HEK293 (cell line): ENCODE results near the gene ZNF365.

Experiments
- CTCF ChIA-PET: fragments of 350-600 bp; formaldehyde crosslinking; extraction: SDS; loops from one replicate; lab custom pipeline; 2021; ENCODE audit warnings: antibody characterized with exemption; lab: Yijun Ruan, JAX
- POLR2A ChIA-PET: fragments of 300-600 bp; formaldehyde crosslinking; extraction: SDS; loops from one replicate; lab custom pipeline; 2020; ENCODE audit warnings: antibody characterized with exemption, inconsistent platforms; lab: Yijun Ruan, JAX
- H3K27ac ChIP-seq: fragments of 200-500 bp; sonication (Bioruptor generic); 2 replicates; pipeline ENCODE4 v1.5.1; 2014; ENCODE audit warnings: low read depth, low read length, control low read depth, inconsistent platforms; ENCODE audit errors: extremely low read depth
- H3K36me3 ChIP-seq, 2 experiments: fragments of 200-500 bp in 1 of 2; sonication (Bioruptor generic) in 1 of 2; 1 replicate in 1 of 2; 2 replicates in 1 of 2; pipeline ENCODE4 v1.5.1; 2014 to 2017; ENCODE audit warnings: inconsistent platforms in 2 of 2, low read length in 2 of 2; ENCODE audit not compliant: control insufficient read depth in 2 of 2, insufficient read depth in 1 of 2
- H3K4me1 ChIP-seq: fragments of 200-500 bp; sonication (Bioruptor generic); 2 replicates; pipeline ENCODE4 v1.5.1; 2014; ENCODE audit warnings: mild to moderate bottlenecking, low read length, inconsistent platforms; ENCODE audit not compliant: control insufficient read depth, insufficient read depth
- H3K4me3 ChIP-seq: 2 replicates; pipeline ENCODE4 v1.5.1; 2011; ENCODE audit warnings: low read depth, mild to moderate bottlenecking, control low read depth, low read length, moderate library complexity
- H3K9me3 ChIP-seq: fragments of 200-500 bp; sonication (Bioruptor generic); 2 replicates; pipeline ENCODE4 v1.5.1; 2014; ENCODE audit warnings: low read depth, low read length, inconsistent platforms; ENCODE audit not compliant: control insufficient read depth, insufficient read depth
- BCL11A ChIP-seq: fragments of 450-650 bp; formaldehyde crosslinking; IDR thresholded peaks from 2 replicates; pipeline ENCODE4 v1.5.1; 2016; ENCODE audit warnings: low read depth, missing biosample characterization, missing genetic modification characterization
- EGR2 ChIP-seq: fragments of 450-650 bp; formaldehyde crosslinking; IDR thresholded peaks from 2 replicates; pipeline ENCODE4 v1.5.1; 2016; ENCODE audit warnings: low read depth, missing biosample characterization, missing genetic modification characterization
- ELK4 ChIP-seq: IDR thresholded peaks from 2 replicates; pipeline ENCODE4 v1.6.1; 2011; ENCODE audit warnings: mild to moderate bottlenecking, low read depth, low read length, borderline replicate concordance
- KLF9 ChIP-seq: fragments of 450-650 bp; formaldehyde crosslinking; IDR thresholded peaks from 2 replicates; pipeline ENCODE4 v1.5.1; 2016; ENCODE audit warnings: missing biosample characterization, missing genetic modification characterization, low read depth
- RBAK ChIP-seq: fragments of 450-650 bp; formaldehyde crosslinking; IDR thresholded peaks from 2 replicates; pipeline ENCODE4 v1.5.1; 2016; ENCODE audit warnings: missing biosample characterization, missing genetic modification characterization
- TSHZ1 ChIP-seq: fragments of 450-650 bp; formaldehyde crosslinking; IDR thresholded peaks from 2 replicates; pipeline ENCODE4 v1.5.1; 2016; ENCODE audit warnings: missing biosample characterization, missing genetic modification characterization, borderline replicate concordance
- ZBTB1 ChIP-seq: fragments of 450-650 bp; formaldehyde crosslinking; IDR thresholded peaks from 2 replicates; pipeline ENCODE4 v1.5.1; 2016; ENCODE audit warnings: missing biosample characterization, missing genetic modification characterization
- ZBTB26 ChIP-seq: fragments of 450-650 bp; formaldehyde crosslinking; optimal IDR thresholded peaks from 2 replicates; pipeline ENCODE3; 2016; ENCODE audit warnings: missing biosample characterization, mild to moderate bottlenecking, missing genetic modification characterization
- ZFHX2 ChIP-seq: fragments of 450-650 bp; formaldehyde crosslinking; conservative IDR thresholded peaks from 2 replicates; pipeline ENCODE4 v1.5.1; 2016; ENCODE audit warnings: missing biosample characterization, missing genetic modification characterization
- ZNF140 ChIP-seq: fragments of 450-650 bp; formaldehyde crosslinking; IDR thresholded peaks from 2 replicates; pipeline ENCODE4 v1.5.1; 2016; ENCODE audit warnings: missing biosample characterization, missing genetic modification characterization
- ZNF266 ChIP-seq: fragments of 450-650 bp; formaldehyde crosslinking; IDR thresholded peaks from 2 replicates; pipeline ENCODE4 v1.5.1; 2016; ENCODE audit warnings: missing biosample characterization, missing genetic modification characterization, low read depth
- ZNF354C ChIP-seq: fragments of 450-650 bp; formaldehyde crosslinking; IDR thresholded peaks from 2 replicates; pipeline ENCODE4 v1.5.1; 2016; ENCODE audit warnings: missing biosample characterization, missing genetic modification characterization, low read depth, borderline replicate concordance
- ZNF76 ChIP-seq: fragments of 450-650 bp; formaldehyde crosslinking; IDR thresholded peaks from 2 replicates; pipeline ENCODE4; 2016; ENCODE audit warnings: low read depth, missing biosample characterization, missing genetic modification characterization, borderline replicate concordance
- TF ChIP-seq, protein P1 (sequence below): fragments of 450-650 bp; formaldehyde crosslinking; IDR thresholded peaks from 2 replicates; pipeline ENCODE4 v1.5.1; 2016; ENCODE audit warnings: missing biosample characterization, missing genetic modification characterization, low read depth

The ZNF365 gene

DNA sequence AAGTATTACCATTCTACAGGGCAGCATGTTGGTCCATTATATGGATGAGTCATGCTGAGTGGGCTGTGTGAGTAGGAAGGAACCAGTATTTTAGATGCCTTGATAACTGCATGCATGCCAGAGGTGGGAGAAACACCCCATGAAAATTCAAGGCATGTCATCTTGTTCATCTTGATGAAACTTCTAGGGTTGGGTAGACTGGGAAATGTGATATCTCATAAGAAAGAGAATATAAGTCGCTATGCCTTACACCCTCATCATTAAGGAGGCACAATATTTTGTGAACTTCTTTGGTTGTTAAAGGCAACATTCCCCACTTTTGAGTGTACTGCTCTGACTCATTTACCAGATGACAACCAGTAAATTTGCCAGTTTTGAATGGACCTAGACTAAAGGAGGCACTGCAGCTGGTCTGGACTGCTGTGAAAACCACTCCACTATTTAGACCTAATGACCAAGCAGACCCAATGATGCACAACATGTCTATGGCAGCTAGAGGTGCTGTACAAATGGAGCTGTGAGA is 48.0 kb downstream of the ZNF365 start:
- Histone ChIP-seq H3K36me3 (no peaks in the 10 kb centered on the region), H3K4me1 (no peaks in the 10 kb centered on the region), H3K27ac (no peak overlapping the region), H3K9me3 (no peaks in the 10 kb centered on the region), H3K4me3 (no peak overlapping the region)
- ChIA-PET CTCF (interaction anchor here (1.5 kb wide), 1 partner anchor 15 kb away, joined by 3 read pairs; no protein-coding TSS in a partner anchor), POLR2A (no interaction called here)
- TF ChIP-seq ZFHX2 (tag by site-specific recombination) (0 out of 2 replicates have a peak, but pooled peaks have one; percentile 29), EGR2 (no peak; the same call in 1 of the 2 replicates)

DNA sequence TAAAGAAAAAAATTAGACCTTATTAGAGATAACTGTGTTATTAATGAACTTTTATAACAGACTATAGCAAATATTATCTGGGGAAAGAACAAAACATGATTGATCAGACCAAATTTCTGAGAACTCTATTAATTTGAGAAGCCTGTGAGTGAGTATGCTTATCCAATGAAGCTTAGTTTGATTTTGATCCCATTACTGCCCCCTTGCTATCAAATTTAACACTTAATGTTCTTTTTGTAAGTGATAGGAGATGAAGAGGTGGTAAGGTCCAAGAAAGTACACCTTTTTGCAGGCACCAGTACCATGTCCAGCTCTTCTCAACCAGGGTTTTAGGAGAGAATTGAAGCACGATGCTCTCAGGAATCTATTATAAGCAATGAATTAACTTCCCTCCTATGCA is 49.9 kb downstream of the ZNF365 start:
- Histone ChIP-seq H3K36me3 (no peaks in the 10 kb centered on the region), H3K9me3 (no peaks in the 10 kb centered on the region)
- POLR2A ChIA-PET, result no interaction called here
- CTCF ChIA-PET, result interaction anchor here (0.5 to 0.8 kb wide), 2 partner anchors 14 to 159 kb away, joined by 3 read pairs; no protein-coding TSS in a partner anchor
- TF ChIP-seq KLF9 (tag by site-specific recombination), result no peak
- TF ChIP-seq ZNF76 (tag by site-specific recombination), result no peak
- no peak for TF ChIP-seq ZNF266 (tag by site-specific recombination)
- TF ChIP-seq ZBTB1 (tag by site-specific recombination), result no peak
- TF ChIP-seq BCL11A (tag by site-specific recombination), result no peak
- TF ChIP-seq ZNF354C (tag by site-specific recombination), result no peak
- no peak for TF ChIP-seq ELK4
- TF ChIP-seq, all 188 proteins: peak for 0
- Histone ChIP-seq H3K27ac (no peak overlapping the region), H3K4me1 (no peaks in the 10 kb centered on the region), H3K4me3 (no peak overlapping the region)

DNA sequence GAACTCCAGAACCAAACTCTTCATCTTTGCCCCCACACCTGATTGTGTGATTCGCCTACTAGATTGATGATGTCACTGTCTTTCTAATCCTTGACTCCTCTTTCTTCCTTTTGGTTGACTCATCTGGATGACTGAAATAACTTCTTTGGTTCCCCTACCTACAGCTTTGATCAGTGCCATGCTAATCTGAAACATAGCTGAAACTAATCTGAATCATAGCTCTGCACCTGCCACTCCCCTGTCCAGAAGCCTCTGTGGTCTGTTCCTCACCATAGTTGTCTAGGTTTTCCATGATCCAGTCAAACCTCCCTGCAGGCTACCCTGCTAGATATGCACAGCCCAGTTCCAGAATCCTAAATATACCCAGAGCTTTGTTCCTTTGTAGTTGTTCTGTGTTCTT is 51.9 kb downstream of the ZNF365 start:
- POLR2A ChIA-PET, result no interaction called here
- CTCF ChIA-PET, result interaction anchor here (0.6 to 1.6 kb wide), 4 partner anchors 11 to 161 kb away, joined by 3 to 10 read pairs (median 6); no protein-coding TSS in a partner anchor
- H3K9me3 ChIP-seq, result no peaks in the 10 kb centered on the region
- no peak overlapping the region for H3K4me3 ChIP-seq
- H3K27ac ChIP-seq, result no peak overlapping the region
- H3K36me3 ChIP-seq, result no peaks in the 10 kb centered on the region
- TF ChIP-seq, protein P1, sequence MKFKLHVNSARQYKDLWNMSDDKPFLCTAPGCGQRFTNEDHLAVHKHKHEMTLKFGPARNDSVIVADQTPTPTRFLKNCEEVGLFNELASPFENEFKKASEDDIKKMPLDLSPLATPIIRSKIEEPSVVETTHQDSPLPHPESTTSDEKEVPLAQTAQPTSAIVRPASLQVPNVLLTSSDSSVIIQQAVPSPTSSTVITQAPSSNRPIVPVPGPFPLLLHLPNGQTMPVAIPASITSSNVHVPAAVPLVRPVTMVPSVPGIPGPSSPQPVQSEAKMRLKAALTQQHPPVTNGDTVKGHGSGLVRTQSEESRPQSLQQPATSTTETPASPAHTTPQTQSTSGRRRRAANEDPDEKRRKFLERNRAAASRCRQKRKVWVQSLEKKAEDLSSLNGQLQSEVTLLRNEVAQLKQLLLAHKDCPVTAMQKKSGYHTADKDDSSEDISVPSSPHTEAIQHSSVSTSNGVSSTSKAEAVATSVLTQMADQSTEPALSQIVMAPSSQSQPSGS (tag by site-specific recombination), result peak; percentile 67
- TF ChIP-seq ZBTB26 (no peak), ZNF140 (tag by site-specific recombination) (no peak), RBAK (tag by site-specific recombination) (no peak), TSHZ1 (tag by site-specific recombination) (no peak)
- H3K4me1 ChIP-seq, result no peaks in the 10 kb centered on the region
